Adrenal gland (tissue), 5 donors: ENCODE data around the gene ACTN2.

Source experiments
- CTCF ChIP-seq, 6 experiments: fragments of 450-650 bp in 4 of 6; fragments of 200-600 bp in 2 of 6; sonication (generic) in 1 of 6; IDR thresholded peaks; 1 replicate in 5 of 6; 2 replicates in 1 of 6; pipeline versions ENCODE4 v1.5.1 to v1.8.0; 2016 to 2021; ENCODE audit warnings: antibody characterized with exemption in 6 of 6, mild to moderate bottlenecking in 2 of 6, moderate library complexity in 1 of 6
- POLR2A ChIP-seq, 2 donors: fragments of 450-650 bp; IDR thresholded peaks; one replicate each; pipeline ENCODE4 v1.6.1; 2017; ENCODE audit warnings: antibody characterized with exemption in 2 of 2, mild to moderate bottlenecking in 2 of 2, moderate library complexity in 1 of 2
- donor health status: DM: no; HTN: no; CAD: no.

- no peak for TF ChIP-seq CTCF (IDR thresholded peaks at IDR 0.05)
- TF ChIP-seq POLR2A (IDR thresholded peaks at IDR 0.05), result no peak
Observed at GRCh38 chr1:236751385-236751784, 65.1 kb downstream of the ACTN2 start.
